HG03103 (cell line): Measurements from ENCODE around the gene MACROD1.

Experiments used
- ATAC-seq: cut with Tn5 transposase; IDR thresholded peaks from one replicate; pipeline ENCODE4 v1.9.1; 2021; ENCODE audit warnings: low read depth; ENCODE audit not compliant: unreplicated experiment

Gene MACROD1

GRCh38 chr11:64003807-64004589 lies 161.9 kb downstream of the MACROD1 start:
- no peak for ATAC-seq

GRCh38 chr11:64001484-64002420 lies 164.2 kb downstream of the MACROD1 start:
- ATAC-seq: no peak

- no peak for ATAC-seq
These were observed 165.0 kb downstream of the MACROD1 start for GRCh38 chr11:64000740-64001483.

GRCh38 chr11:64000026-64000739 lies 165.7 kb downstream of the MACROD1 start:
- no peak for ATAC-seq

GRCh38 chr11:63999349-64000025 lies 166.4 kb downstream of the MACROD1 start:
- no peak for ATAC-seq

GRCh38 chr11:63998558-63999348 lies 167.2 kb downstream of the MACROD1 start:
- no peak for ATAC-seq

- ATAC-seq: no peak
These were observed 168.0 kb downstream of the MACROD1 start for GRCh38 chr11:63997801-63998337.

GRCh38 chr11:63997104-63997700 lies 168.7 kb downstream of the MACROD1 start:
- ATAC-seq: no peak

GRCh38 chr11:63996512-63996911 lies 169.4 kb downstream of the MACROD1 start:
- ATAC-seq: no peak

- no peak for ATAC-seq
These were observed 171.9 kb downstream of the MACROD1 start for GRCh38 chr11:63993993-63994392.

GRCh38 chr11:63993100-63993499 lies 172.8 kb downstream of the MACROD1 start:
- no peak for ATAC-seq

GRCh38 chr11:63991558-63991957 lies 174.4 kb downstream of the MACROD1 start:
- ATAC-seq: no peak

- ATAC-seq: no peak
These were observed 178.9 kb downstream of the MACROD1 start for GRCh38 chr11:63986932-63987513.

GRCh38 chr11:63986156-63986931 lies 179.6 kb downstream of the MACROD1 start, which contains the start of gene OTUB1:
OTUB1 (plus strand) TSS chr11:63986438; CDS start chr11:63986457, 19 bp downstream.
- peak; percentile 73 for ATAC-seq

GRCh38 chr11:63985812-63986155 lies 180.1 kb downstream of the MACROD1 start:
- no peak for ATAC-seq

- no peak for ATAC-seq
These were observed 186.5 kb downstream of the MACROD1 start for GRCh38 chr11:63979426-63979825.
